GM21381 (cell line): ENCODE data around the gene PRC1.
A peak's percentile ranks its signal among the peaks of the same experiment; 100 is the strongest.
"Not testable (repeated sequence)": the region's sequence is repeated elsewhere in the genome, so short reads cannot be mapped to it uniquely, and the experiment has no call there.

Source experiments
- ATAC-seq: cut with Tn5 transposase; IDR thresholded peaks from one replicate; pipeline ENCODE4 v1.9.1; 2021; ENCODE audit warnings: mild to moderate bottlenecking, moderate library complexity; ENCODE audit not compliant: unreplicated experiment

The PRC1 gene

DNA sequence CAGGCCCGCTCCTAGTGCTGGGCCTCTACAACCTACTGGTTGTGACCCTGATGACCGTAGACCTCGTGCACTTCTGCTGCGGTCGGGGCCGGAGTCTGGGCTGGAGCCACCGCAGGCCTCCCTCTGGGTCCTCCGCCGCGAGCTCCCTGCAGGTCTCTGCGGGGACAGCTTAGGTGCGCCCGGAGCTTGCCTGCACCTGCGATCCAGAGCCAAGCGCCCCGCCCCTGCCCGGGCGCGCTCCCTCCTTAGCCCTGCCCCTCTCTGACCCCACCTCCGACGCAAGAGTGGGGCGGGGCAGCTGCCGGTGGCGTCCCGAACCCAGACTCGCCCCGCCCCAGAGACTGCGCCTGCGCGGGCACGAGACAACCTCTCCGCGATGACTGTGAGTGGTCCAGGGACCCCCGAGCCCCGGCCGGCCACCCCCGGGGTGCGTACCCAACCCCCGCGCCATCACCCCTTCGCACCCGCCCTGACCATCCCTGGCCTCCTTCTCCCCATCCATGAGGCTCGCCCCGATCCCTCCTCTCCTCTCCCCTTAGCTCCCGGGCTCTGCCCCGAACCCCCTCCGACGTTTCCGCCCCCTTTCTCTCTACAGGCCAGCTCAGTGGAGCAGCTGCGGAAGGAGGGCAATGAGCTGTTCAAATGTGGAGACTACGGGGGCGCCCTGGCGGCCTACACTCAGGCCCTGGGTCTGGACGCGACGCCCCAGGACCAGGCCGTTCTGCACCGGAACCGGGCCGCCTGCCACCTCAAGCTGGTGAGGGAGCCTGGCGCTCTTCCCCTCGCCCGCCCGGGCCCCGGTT, 59.2 kb downstream of the PRC1 start, which contains the start of gene UNC45A:
Gene UNC45A (plus strand): TSS at position 337 of the 803 bp plus-strand sequence. CDS start 40 bp downstream, at position 377.
- ATAC-seq: peak; percentile 65

DNA sequence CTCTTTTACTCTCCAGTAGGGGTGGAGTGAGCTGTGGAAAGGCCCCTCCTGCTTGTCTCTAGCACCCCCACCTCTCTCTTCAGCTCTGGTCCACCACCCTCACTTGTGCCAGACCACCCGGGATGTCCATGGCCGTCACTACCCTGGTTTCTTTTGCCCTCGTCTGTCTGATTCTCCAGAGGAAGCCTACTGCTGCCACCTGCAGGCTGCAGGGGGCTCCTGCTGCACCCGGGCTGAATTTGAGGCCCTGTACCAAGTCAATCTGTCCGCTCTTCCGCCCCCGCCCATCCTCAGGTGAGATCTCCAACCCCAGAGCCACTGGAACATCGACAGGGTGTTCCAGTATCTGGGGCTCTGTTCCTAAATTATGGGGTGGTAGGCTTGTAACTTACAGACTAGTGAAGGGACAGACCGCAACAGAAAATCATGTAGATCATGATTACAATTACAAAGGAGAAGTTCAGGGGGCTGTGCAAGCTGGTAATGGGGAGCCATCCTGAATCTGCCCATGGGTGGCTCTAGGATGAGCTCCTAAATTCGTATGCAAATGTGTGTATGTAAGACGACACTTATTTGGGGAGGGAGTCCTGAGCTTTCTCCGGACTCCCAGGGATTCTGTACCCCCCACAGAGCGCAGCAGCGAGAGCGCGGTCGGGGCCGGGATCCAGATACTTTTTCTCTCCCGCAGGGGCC, 59.9 kb downstream of the PRC1 start:
- ATAC-seq: peak; percentile 29

DNA sequence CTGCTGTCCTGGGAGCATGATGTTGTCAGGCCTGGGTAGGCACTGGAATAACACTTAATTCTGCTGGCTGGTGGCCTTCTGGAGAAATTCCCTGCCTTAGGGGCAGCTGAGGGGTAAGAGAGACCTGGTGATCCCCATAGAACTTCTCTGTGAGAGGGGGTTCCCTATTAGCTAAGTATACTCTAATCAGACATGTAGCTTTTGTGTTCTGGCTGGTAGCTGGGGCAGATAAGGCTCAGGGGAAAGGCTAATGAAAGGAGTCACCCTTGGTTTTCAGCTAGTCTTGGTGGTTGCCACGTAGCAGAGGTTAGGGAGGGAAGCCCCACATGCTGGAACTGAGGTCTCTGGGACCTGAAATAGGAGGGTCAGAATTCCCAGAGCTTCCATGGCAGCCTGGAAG, 61.0 kb downstream of the PRC1 start:
- no peak for ATAC-seq

DNA sequence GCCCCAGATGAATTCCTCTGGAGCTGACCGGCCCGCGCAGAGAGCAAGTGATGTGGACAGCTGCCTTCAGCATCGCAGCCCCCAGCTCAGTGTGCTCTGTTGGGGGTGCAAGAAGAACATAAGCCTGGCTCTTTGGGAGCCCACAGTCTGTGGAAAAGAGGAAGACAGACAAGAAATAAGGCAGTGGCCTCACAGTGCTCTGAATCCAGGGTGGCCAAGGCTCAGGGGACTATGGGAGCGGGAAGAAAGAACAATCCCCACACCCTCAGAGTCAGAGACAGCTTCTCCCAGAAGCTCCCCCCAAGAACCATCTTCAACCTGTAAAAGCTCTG, 61.7 kb downstream of the PRC1 start:
- ATAC-seq: no peak

DNA sequence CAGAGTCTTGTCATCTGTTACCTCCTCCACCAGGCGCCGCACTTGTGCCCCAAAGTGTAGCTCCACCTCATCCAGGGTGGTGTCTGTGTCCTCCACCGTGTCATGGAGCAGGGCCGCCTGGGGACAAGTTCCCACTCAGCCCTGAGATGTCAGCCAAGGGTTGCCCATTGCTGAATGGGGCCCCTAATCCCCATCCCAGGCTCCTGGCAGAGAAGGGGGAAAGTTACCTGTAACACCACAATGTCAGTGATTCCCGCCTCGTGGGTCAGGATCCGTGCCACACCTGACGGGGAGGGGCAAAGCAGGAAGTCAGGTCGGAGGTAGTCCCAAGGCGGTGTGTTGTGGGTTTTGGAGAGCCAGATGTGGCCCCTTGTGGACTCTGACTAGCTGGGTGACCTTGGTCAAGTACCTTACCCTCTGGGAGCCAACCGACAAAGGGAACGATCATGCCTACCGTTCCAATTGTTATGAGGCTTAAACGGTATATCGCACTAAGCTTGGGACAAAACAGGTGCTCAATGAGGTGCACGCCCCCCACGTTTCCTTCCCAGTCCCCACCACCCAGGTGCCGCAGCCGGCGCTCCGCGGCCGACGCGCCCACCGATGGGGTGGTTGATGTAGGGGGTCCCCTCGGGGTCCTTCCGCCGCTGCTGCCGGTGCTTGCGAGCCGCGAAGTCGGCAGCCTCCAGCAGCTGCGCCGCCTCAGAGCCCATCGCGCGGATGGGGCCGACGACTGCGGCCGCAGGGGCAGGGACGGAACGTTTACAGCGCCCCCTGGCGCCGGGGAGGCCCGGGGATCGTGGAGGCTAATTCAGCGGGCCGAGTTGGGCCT, 62.3 kb downstream of the PRC1 start, which contains the start of gene HDDC3:
Gene HDDC3 (minus strand): TSS at position 722 of the 832 bp plus-strand sequence. CDS start 9 bp downstream, at position 713.
- peak; percentile 46 for ATAC-seq

DNA sequence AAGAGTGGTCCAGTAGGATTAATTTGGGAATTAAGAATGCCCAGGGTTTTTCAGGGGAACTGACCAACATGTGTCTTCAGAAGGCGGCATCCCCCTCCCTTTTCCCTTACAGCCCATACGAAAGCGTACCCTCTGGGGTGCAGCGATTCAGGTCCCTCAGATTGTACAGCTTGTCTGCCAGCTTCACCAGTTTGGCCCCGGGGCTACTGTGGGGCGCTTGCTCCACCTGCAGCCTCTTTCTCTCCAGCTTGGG, 62.8 kb downstream of the PRC1 start:
- ATAC-seq: no peak

DNA sequence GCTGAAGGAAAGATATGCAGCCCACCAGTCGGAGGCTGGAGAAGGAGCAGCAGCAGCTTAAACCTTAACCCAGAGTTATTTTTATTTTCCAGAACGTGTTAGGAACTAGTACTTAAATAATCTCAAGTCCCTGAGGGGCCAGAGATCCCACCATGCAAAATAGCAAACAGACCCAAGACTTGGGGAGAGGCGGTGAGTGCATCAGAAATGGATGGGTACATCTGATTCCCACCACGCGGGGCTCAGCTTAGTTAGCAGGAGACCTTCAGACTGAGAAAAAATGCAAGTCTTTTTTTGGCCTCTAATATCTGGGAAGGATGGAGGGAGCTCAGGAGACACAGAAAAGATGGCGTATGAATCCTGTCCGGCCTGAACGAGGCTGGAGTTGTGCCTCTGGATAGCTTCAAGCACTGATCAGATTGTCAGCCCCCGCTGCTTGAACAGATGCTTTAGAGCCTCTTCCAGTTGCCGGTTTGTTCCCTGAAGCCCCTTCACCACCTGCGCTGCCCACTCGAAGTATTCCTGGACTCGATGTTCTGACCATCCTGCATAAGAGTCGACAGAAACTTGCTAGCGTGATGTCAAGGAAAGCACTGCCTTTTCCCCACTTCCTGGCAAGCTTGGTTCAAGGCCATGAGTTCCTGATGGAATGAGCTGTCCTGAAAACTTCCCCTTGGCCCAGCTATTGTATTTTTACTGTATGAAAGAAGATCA, 63.3 kb downstream of the PRC1 start:
- ATAC-seq: no peak

DNA sequence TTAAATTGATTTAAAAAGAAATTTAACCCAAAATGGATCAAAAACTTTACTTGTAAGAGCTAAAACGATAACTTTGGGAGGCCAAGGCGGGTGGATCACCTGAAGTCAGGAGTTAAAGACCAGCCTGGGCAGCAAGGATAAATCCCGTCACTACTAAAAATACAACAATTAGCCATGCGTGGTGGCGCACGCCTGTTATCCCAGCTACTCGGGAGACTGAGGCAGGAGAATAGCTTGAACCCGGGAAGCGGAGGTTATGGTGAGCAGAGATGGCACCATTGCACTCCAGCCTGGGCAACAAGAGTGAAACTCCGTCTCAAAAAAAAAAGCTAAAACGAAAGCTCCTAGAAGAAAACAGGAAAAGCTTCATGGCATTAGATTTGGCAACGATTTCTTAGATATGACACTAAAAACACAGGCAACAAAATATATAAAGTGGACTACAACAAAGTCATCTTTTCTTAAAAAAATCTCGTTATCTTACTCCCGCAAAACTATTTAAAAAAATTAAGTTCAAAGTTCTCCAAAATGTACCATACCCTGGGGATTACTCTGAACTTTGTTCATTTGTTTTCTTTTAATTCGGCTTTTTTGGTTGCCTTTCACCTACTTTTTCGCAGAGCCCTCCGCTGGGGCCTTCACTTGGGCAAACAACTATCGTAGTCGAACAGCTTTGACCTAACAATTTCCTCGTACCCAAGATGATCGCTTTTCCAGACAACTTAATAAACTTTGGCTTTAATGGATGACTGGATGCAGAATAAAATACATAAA, 64.9 kb downstream of the PRC1 start:
- ATAC-seq: no peak

DNA sequence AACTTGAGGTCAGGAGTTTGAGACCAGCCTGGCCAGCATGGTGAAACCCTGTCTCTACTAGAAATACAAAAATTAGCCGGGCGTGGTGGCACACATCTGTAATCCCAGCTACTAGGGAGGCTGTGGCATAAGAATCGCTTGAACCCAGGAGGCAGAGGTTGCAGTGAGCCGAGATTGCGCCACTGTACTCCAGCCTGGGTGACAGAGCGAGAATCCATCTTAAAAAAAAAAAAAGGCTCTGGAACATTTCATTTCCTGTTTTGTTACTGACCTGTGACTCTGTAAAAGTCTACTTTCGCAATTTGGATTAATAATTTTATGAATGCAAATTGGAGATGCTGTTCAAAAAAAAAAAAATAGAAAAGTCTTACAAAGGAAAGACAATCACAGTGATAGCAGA, 66.2 kb downstream of the PRC1 start:
- not testable (repeated sequence) for ATAC-seq

DNA sequence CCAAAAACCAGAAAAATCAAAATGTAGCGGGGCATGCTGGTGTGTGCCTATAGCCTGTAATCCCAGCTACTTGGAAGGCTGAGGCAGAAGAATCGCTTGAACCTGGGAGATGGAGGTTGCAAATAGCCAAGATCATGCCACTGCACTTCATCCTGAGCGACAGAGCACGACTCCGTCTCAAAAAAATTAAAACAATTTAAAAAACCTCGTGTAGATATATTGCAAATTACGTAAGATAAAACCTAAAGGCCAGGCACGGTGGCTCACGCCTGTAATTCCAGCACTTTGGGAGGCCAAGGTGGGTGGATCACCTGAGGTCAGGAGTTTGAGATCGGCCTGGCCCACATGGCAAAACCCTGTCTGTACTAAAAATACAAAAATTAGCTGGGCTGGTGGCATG, 67.6 kb downstream of the PRC1 start:
- ATAC-seq: not testable (repeated sequence)

DNA sequence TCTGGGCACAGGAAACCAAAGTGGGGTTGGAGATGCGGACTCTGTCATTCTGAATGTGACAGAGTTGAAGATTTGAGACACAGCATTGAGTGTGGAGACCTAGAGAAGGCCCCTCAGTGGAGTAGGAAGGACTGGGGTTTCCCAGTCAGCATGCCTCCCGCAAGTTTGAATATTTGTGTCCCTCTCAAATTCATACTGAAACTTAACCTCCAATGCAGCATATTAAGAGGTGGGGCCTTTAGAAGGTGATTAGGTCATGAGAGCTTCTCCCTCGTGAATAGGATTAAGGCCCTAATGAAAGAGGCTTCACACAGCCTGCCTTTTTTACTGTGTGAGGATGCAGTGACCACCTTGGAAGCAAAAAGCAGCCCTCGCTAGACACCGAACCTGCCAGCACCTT, 70.0 kb downstream of the PRC1 start:
- ATAC-seq: no peak

DNA sequence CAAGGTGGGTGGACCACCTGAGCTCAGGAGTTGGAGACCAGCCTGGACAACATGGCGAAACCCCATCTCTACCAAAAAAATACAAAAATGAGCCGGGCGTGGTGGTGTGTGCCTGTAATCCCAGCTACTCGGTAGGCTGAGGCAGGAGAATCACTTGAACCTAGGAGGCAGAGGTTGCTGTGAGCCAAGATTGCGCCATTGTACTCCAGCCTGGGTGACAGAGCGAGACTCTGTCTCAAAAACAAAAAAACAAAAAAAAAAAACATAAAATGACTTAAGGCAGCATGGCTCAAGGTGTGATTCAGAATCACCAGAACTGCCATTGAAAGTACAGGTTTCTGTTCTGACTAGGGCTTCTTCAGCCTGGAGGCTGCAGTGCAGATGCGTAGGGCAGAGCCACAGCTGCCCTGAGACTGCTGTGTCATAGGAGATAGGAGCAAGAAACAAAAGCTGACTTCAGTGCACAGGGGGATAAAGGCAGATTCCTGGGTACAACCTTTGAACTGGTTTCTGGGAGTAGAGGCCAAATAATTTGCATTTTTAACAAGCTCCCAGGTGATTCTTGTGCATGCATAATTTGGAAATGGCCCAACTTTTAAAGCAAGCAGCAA, 71.5 kb downstream of the PRC1 start:
- ATAC-seq: peak; percentile 77

DNA sequence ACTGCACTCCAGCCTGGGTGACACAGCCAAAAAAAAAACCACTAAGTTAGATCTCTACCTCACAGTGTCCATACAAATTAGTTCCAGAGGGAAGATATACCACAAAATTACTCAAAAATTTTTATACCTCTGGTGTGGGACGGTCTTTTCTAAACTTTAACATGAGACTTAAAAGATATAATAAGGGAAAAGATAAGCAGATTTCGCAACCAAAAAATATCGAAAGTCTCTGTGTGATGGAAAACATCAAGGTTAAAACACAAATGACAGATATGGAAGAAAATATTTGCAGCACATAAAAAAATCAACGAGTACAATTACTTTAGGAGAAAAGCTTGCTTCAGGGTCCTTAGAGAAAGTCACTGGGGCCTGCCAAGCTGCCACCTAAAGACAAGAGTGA, 72.4 kb downstream of the PRC1 start:
- ATAC-seq: no peak

DNA sequence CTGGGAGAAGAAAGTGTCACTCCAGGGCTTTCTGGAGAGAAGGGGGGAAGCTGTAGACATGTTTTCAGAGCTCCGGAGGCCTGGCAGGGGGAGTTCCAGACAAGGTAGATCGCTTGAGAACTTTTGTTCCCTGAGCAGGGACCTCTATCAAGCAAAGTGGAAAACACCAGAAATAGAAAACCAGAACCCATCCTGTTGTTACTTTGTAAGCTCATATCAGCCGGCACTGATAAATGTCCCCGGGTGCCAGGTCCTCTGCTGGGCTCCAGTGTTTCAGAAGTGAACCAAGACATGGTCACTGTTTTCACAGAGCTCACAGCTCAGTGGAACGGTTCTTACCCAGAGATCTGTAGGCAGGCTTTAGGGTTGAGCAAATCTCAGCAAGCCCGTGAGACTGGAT, 75.5 kb downstream of the PRC1 start:
- no peak for ATAC-seq

DNA sequence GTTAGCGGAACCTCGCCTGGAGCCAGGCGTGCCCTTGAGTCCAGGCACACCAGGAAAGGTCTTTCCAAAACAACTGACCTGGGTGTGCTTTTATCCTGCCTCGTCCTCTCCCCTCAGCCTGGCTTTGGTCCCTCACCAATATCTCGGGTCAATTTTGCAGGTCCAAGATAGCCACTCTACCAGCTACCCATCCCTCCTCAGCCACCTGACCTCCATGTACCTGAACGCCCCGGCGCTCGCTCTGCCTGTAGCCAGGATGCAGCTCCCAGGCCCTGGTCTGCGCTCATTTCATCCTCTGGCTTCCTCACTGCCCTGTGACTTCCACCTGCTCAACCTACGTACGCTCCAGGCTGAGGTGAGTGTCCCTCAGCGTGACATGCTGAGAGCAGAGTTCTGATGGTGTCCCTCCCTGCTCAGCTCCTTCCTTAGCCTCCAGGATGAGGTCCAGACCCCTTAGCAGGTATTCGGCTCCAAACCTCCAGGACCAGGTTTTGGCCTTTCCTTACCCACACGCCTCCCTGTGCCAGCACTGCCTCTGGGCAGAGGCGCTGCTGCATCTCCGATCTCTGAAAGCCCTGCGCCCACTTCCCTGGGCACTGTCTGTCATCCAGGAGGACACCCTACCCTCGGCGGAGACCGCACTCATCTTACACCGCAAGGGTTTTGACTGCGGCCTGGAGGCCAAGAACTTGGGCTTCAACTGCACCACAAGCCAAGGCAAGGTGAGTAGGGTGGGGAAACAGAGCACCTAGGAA, 76.1 kb downstream of the PRC1 start:
- no peak for ATAC-seq

DNA sequence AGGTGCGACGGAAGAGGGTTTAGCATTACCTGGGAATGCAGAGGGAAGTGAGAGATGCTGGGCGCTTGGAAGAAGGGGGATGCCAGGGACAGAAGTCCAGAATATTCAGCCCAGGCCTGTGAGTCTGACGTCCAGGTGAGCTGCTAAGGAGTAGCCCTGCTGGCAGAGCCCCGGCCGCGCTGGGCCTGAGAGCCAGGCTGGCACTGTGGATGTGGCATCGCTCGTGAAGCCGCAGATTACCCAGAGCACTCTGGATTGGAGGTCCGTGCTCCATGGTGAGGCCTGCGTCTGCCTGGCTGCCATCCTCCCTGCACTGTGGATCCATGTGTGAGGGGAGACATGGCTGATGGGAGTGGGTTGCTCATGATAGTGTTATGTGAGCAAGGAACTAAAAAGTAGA, 76.8 kb downstream of the PRC1 start:
- no peak for ATAC-seq

DNA sequence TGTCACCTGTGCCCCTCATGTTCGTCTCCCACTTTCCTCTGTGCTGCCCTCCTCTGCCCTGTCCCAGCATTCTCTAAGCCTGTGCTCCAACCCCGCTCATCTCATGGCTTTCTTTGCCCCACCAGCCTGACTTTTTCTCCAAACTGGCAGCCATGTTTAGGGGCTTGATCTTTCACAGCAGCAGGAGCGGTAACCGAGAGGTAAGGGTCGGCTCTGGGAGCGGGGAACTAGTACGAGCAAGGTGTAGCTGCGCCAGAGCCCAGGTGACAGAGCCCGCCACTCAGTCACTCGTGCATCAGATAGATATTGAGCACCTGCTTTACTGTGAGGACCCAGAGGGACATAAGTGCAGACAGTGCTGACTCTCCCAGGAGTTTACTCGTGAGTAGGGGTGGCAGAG, 77.9 kb downstream of the PRC1 start:
- no peak for ATAC-seq
